ENCODE data around the gene BCL2.

Gene BCL2

DNA sequence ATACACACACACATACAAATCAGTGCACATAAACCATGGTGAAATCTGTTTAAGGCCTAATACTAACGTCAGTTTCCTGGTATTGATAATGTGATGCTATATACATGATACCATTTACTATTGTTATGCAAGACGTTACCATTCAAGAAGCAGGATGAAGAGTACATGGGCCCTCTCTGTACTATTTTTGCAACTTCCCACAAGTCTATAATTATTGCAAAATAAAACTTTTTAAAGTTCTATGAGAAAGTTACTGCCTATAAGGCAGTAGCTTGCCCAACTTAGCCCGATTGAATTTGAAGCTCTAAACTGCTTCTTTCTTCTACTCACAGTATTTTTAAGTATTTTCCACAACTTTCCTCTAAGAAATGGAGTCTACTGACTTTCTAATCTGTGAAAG is 74.0 kb downstream of the BCL2 start:
- no peak overlapping the region for H3K27ac ChIP-seq
- TF ChIP-seq, protein P1, sequence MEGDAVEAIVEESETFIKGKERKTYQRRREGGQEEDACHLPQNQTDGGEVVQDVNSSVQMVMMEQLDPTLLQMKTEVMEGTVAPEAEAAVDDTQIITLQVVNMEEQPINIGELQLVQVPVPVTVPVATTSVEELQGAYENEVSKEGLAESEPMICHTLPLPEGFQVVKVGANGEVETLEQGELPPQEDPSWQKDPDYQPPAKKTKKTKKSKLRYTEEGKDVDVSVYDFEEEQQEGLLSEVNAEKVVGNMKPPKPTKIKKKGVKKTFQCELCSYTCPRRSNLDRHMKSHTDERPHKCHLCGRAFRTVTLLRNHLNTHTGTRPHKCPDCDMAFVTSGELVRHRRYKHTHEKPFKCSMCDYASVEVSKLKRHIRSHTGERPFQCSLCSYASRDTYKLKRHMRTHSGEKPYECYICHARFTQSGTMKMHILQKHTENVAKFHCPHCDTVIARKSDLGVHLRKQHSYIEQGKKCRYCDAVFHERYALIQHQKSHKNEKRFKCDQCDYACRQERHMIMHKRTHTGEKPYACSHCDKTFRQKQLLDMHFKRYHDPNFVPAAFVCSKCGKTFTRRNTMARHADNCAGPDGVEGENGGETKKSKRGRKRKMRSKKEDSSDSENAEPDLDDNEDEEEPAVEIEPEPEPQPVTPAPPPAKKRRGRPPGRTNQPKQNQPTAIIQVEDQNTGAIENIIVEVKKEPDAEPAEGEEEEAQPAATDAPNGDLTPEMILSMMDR (IDR thresholded peaks at IDR 0.05), result no peak
- no peak for TF ChIP-seq ZFX (IDR thresholded peaks at IDR 0.05; ENCODE audit: borderline replicate concordance)

DNA sequence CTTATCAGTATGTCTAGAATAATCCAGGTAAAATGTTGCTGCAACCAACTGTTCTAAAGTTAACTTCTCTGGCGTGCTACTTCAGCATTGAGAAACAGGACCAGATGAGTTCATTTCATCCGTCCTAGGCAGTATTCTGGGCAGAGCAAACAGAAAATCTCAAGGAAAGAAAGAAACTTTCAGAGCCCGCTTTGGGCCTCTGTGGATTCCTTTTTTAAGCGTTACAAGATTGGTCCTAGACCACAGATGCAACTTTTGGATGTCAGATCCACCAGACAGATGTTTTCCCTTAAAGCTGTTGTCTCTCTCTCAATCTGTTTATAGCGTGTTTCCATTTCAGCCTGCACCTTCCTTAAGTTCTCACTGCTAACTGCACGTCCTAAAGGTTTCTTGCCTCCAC is 75.0 kb downstream of the BCL2 start:
- no peak overlapping the region for H3K27ac ChIP-seq
- TF ChIP-seq, protein P1 (IDR thresholded peaks at IDR 0.05), result no peak
- TF ChIP-seq ZFX (IDR thresholded peaks at IDR 0.05; ENCODE audit: borderline replicate concordance), result no peak

DNA sequence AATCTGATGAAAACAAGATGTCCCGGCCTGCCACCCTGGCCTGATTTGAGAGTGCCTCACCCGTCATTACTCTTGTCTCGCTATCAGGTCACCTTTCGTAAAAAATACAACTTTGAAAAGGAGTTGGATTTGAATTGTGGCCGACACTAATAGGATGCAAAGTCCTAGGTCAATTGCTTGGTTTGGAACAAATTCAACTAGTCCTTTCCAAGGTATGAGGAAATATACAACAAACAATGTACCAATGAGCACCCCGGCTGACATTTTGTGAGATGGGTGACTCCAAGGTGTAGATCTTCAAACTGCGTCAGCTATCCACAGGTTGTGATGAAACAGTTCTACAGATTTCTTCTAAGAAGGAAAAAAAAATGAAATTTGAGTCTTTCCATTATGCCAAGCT is 77.8 kb downstream of the BCL2 start:
- no peak overlapping the region for H3K27ac ChIP-seq
- no peak for TF ChIP-seq ZFX (IDR thresholded peaks at IDR 0.05; ENCODE audit: borderline replicate concordance)
- TF ChIP-seq, protein P1 (IDR thresholded peaks at IDR 0.05), result no peak

DNA sequence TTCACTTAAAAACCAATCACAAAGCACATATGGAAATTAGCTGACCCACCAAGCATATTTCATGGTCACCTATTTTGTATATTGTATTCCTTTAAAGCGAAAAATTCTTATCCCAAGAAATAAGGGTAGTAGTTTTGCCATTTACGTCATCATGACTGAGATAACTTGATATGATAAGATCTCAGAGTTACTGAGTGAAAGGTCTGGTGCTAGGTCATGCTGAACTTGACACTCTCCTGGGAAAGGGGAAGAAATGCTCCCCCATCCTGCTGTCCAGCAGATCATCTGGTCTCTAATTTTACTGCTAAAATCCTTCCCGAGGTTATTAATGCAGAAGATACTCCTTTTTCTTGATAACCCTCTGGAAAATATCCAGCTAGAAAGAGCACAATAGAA is 78.3 kb downstream of the BCL2 start:
- no peak overlapping the region for H3K27ac ChIP-seq
- TF ChIP-seq, protein P1 (IDR thresholded peaks at IDR 0.05), result no peak

DNA sequence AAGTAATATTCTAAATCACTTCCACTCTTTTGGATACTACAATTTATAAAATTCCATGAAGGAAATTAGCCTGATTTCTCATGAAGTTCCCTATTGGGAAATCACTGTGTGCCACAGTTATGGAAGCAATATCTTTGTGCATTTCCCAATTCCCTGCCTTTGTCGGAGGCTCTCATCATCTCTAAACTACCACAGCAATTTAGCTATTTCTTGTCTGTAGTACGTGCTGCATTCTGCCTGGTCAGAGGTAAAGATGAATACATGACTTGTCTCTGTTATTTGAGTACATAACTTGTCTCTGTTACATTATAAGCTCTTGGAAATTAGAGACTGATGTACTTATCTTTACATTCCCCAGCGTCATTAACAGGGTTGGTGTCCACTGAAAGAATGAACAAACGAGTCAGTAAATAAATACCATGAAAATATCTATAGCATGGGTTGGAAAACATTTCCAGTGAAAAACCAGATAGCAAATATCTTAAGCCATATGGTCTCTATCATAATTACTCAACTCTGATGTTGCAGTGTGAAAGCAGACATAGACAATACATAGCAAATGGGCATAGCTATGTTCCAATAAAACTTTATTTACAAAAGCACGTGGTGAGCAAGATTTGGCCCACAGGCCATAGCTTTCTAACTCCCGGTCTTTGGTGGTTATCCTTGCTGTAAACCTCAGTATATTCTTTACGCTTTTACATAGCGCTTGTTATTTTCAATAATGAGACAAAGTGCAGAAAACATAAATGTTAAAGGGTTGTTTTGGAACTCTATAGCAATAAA is 78.8 kb downstream of the BCL2 start:
- H3K27ac ChIP-seq, result no peak overlapping the region
- TF ChIP-seq ZFX (IDR thresholded peaks at IDR 0.05; ENCODE audit: borderline replicate concordance), result no peak
- TF ChIP-seq, protein P1 (IDR thresholded peaks at IDR 0.05), result no peak

DNA sequence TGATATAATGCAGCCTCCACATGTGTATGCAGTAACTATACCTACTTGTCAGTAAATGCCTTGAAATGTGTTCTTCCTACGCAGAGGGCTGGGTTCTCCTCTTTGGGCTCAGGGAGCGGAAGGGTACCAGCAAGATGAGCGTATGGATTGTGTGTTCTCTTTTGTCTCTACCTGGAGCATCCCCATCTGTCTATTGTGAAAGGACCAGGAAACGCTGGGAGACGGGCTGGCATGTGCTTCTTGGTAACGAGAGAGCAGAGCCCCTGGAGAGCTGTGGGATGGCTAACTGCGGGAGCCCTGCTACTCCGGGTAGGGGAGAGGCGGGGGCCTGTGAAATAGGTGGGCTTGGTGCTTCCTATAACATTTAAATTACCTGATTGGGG is 80.9 kb downstream of the BCL2 start:
- TF ChIP-seq ZFX (IDR thresholded peaks at IDR 0.05; ENCODE audit: borderline replicate concordance), result no peak
- TF ChIP-seq, protein P1 (IDR thresholded peaks at IDR 0.05), result no peak
- no peak overlapping the region for H3K27ac ChIP-seq

DNA sequence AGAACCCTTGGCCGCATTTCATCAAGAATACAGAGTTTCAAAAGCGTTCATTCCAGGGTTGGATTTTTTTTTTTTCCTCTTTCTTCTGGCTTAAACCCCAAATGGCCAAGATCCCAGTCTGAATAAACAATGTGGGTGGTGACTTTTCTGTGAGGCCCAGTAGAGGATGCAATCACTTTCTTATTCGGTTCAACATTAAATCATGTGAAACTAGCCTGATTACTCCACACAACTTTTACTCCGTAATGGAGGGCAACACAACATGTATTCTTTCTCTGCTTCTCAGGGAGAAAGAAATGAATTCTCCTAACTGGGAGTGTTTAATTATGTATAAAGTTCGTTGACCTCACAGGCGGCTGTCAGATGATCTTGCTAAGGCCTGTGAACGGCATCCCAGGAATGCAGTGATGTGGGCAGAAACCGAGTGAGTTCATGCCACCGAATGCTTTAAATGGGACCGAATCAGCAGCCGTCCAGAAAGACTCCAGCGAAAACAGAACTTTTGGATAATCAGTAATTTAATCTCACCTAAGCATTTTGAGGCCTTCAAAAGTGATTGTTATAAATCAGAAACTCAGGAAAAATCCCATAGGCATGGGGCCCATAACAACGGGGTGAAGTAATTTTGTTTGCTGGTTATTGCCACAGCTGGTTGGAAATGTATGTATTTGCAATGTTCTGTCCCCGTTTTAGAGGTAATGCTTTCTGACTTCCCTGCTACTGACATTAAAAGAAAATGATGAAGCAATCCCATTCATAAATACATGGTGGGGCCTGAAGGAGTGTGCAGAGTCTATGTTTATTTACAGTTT is 81.5 kb downstream of the BCL2 start:
- TF ChIP-seq, protein P1 (IDR thresholded peaks at IDR 0.05), result no peak
- no peak for TF ChIP-seq ZFX (IDR thresholded peaks at IDR 0.05; ENCODE audit: borderline replicate concordance)
- H3K27ac ChIP-seq, result no peak overlapping the region
